HCT116 (cell line): ENCODE measurements around the gene TAC3. TPM values are rescaled to one million over a fixed set of nuclear protein-coding genes. Genes with fewer than 3 reads are reported as not detected.

Experiments
- ATAC-seq: fragments of 200-7000 bp; cut with Tn5 transposase; 2 replicates; pipeline ENCODE4 v1.9.1; 2020; ENCODE audit warnings: mild to moderate bottlenecking, moderate library complexity
- BruUV-seq: library from RNA; stranded (reverse); fragments of 400-500 nt; replicated peaks from 2 replicates; lab custom pipeline; 2021; lab: Mats Ljungman, UMichigan
- CTCF ChIA-PET: fragments of 300-600 bp; sonication (Branson Sonifier 250); formaldehyde crosslinking; loops from one replicate; lab custom pipeline; 2021; ENCODE audit warnings: antibody characterized with exemption; lab: Charles Lee
- POLR2A ChIA-PET: fragments of 300-600, 350-600 bp; sonication (Branson Sonifier 250); formaldehyde crosslinking; loops from one replicate; lab custom pipeline; 2021; ENCODE audit warnings: antibody characterized with exemption; lab: Charles Lee
- RAD21 ChIA-PET, 2 experiments: fragments of 300-600 bp; sonication (Branson Sonifier 250); formaldehyde crosslinking; loops; one replicate each; lab custom pipeline; 2023; ENCODE audit warnings: low total read pairs in 2 of 2; ENCODE audit not compliant: uncharacterized antibody in 2 of 2, unreplicated experiment in 2 of 2, low non-redundant PET in 1 of 2; lab: Charles Lee
- DNase-seq: peaks from one replicate; pipeline ENCODE4 v3.0.0-alpha.2; 2010; ENCODE audit warnings: low read depth, low spot score
- H2AFZ ChIP-seq: fragments of 200-600 bp; shearing (Covaris generic), sonication (generic); 2 replicates; pipeline ENCODE4 v1.6.1; 2017; ENCODE audit warnings: low read depth, mixed run types, mixed read lengths, antibody characterized with exemption, low read length; ENCODE audit not compliant: poor library complexity, severe bottlenecking
- H3K27ac ChIP-seq: 2 replicates; pipeline ENCODE4 v1.5.1; 2012; ENCODE audit warnings: low read depth, low read length
- H3K27me3 ChIP-seq: fragments of 200-600 bp; sonication (generic); 2 replicates; pipeline ENCODE4 v1.6.1; 2016; ENCODE audit warnings: mixed run types, low read length, mixed read lengths; ENCODE audit not compliant: insufficient read depth
- H3K36me3 ChIP-seq, 2 experiments: fragments of 200-500 bp in 1 of 2; fragments of 200-600 bp in 1 of 2; sonication (Bioruptor generic) in 1 of 2; sonication (generic) in 1 of 2; 2 replicates each; pipeline versions ENCODE4 v1.5.1 to v1.6.1; 2014 to 2016; ENCODE audit warnings: low read length in 2 of 2, inconsistent platforms in 1 of 2, mixed read lengths in 1 of 2, mixed run types in 1 of 2; ENCODE audit not compliant: insufficient read depth in 2 of 2, control insufficient read depth in 1 of 2
- H3K4me1 ChIP-seq, 2 experiments: fragments of 200-600 bp in 1 of 2; sonication (generic) in 1 of 2; 2 replicates each; pipeline versions ENCODE4 v1.5.1 to v1.6.1; 2012 to 2017; ENCODE audit warnings: low read length in 2 of 2, inconsistent platforms in 1 of 2, mild to moderate bottlenecking in 1 of 2, mixed read lengths in 1 of 2, mixed run types in 1 of 2, moderate library complexity in 1 of 2; ENCODE audit not compliant: insufficient read depth in 2 of 2, control insufficient read depth in 1 of 2
- H3K4me2 ChIP-seq: fragments of 200-600 bp; sonication (generic); 2 replicates; pipeline ENCODE4 v1.6.1; 2017; ENCODE audit warnings: mixed run types, low read length, mixed read lengths
- H3K4me3 ChIP-seq, 2 experiments: fragments of 200-600 bp in 1 of 2; sonication (generic) in 1 of 2; replicated peaks in 1 of 2; 2 replicates each; pipeline ENCODE4 v1.5.1; 2011 to 2016; ENCODE audit warnings: low read length in 2 of 2, control low read depth in 1 of 2, low read depth in 1 of 2, mild to moderate bottlenecking in 1 of 2, mixed read lengths in 1 of 2, mixed run types in 1 of 2
- H3K79me2 ChIP-seq: fragments of 200-600 bp; sonication (generic); 2 replicates; pipeline ENCODE4 v1.6.1; 2017; ENCODE audit warnings: mild to moderate bottlenecking, mixed run types, low read length, moderate library complexity, mixed read lengths; ENCODE audit not compliant: insufficient read depth
- H3K9ac ChIP-seq: fragments of 200-600 bp; sonication (generic); 2 replicates; pipeline ENCODE4 v1.6.1; 2016; ENCODE audit warnings: low read length, mixed read lengths
- H3K9me2 ChIP-seq: fragments of 200-600 bp; sonication (generic), shearing (Covaris generic); 2 replicates; pipeline ENCODE4 v1.6.1; 2017; ENCODE audit warnings: mixed run types, mild to moderate bottlenecking, moderate library complexity; ENCODE audit not compliant: insufficient read depth
- H3K9me3 ChIP-seq, 2 experiments: fragments of 200-500 bp in 1 of 2; fragments of 200-600 bp in 1 of 2; sonication (Bioruptor generic) in 1 of 2; sonication (generic) in 1 of 2; 2 replicates each; pipeline ENCODE4 v1.6.1; 2014 to 2017; ENCODE audit warnings: low read length in 2 of 2, mixed read lengths in 2 of 2, inconsistent platforms in 1 of 2, low read depth in 1 of 2, mild to moderate bottlenecking in 1 of 2, mixed run types in 1 of 2, moderate library complexity in 1 of 2; ENCODE audit not compliant: control insufficient read depth in 1 of 2, insufficient read depth in 1 of 2
- H4K20me1 ChIP-seq: fragments of 200-600 bp; sonication (generic), shearing (Covaris generic); 2 replicates; pipeline ENCODE4 v1.6.1; 2017; ENCODE audit warnings: mixed run types, mild to moderate bottlenecking, moderate library complexity; ENCODE audit not compliant: insufficient read depth
- CBX3 ChIP-seq: IDR thresholded peaks from 2 replicates; pipeline ENCODE4 v1.6.1; 2012; ENCODE audit warnings: low read depth
- CEBPB ChIP-seq: IDR thresholded peaks from 2 replicates; pipeline ENCODE4 v1.6.1; 2012; ENCODE audit warnings: low read depth
- POLR2A ChIP-seq: IDR thresholded peaks from 2 replicates; pipeline ENCODE4 v1.7.0; 2011; ENCODE audit warnings: borderline replicate concordance; ENCODE audit not compliant: insufficient read depth, insufficient read length; ENCODE audit errors: extremely low read depth
- RAD21 ChIP-seq: IDR thresholded peaks from 2 replicates; pipeline ENCODE4 v1.6.1; 2012; ENCODE audit warnings: low read depth, mild to moderate bottlenecking
- intact Hi-C: fragments of 100-400 bp; cut with micrococcal nuclease; formaldehyde crosslinking; loops from 2 replicates; pipeline ENCODE4 v1.10.0; 2022
- total RNA-seq: library from RNA; stranded (reverse); gene quantifications from one replicate; pipeline ENCODE4 v1.2.1, GENCODE V29; 2021; ENCODE audit not compliant: unreplicated experiment
- TF ChIP-seq, protein P1 (sequence below): IDR thresholded peaks from 2 replicates; pipeline ENCODE4 v1.6.1; 2012
- TF ChIP-seq, protein P2 (sequence below): IDR thresholded peaks from 2 replicates; pipeline ENCODE4 v1.6.1; 2012
- TF ChIP-seq, protein P3 (sequence below): IDR thresholded peaks from 2 replicates; pipeline ENCODE4 v1.6.1; 2012; ENCODE audit warnings: low read depth

The TAC3 gene
- total RNA-seq, 1 experiment from 2014 or later: not detected

DNA sequence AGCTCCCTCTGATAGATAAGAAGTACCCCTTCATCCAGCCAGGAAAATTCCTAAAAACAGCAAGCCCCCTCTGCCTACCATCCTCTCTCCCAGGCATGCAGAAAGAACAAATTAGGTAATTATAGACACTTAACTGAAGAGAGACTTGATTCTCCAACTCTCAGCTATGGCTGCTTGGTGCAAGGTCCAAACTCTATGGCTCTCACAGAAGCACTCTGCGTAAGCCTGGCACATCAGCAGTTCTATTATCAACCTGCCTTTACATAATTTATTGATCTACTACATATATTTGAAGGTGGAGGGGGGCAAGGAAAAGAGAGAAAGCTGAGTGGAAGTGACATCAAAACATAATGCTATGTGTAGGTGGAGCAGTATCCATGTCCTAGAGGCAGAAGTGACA lies 34.7 kb upstream of the TAC3 start:
- no peak overlapping the region for H2AFZ ChIP-seq
- no peaks in the 10 kb centered on the region; the same call in 1 of the 2 replicates for H3K27me3 ChIP-seq
- H3K79me2 ChIP-seq: no peaks in the 10 kb centered on the region
- DNase-seq: no peak
- no peak overlapping the region for H3K4me2 ChIP-seq
- H4K20me1 ChIP-seq: no peaks in the 10 kb centered on the region
- H3K36me3 ChIP-seq: no peaks in the 10 kb centered on the region
- no peak overlapping the region for H3K9ac ChIP-seq
- H3K9me3 ChIP-seq: no peaks in the 10 kb centered on the region
- ChIA-PET POLR2A (no interaction called here), CTCF (interaction anchor here (1.3 to 1.6 kb wide), 2 partner anchors 10 to 18 kb away, joined by 3 to 4 read pairs; no protein-coding TSS in a partner anchor), RAD21 (no interaction called here)
- H3K4me3 ChIP-seq: no peak overlapping the region
- TF ChIP-seq CBX3 (no peak), RAD21 (no peak), CEBPB (no peak), POLR2A (no peak)
- TF ChIP-seq, protein P1, sequence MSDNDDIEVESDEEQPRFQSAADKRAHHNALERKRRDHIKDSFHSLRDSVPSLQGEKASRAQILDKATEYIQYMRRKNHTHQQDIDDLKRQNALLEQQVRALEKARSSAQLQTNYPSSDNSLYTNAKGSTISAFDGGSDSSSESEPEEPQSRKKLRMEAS: no peak
- TF ChIP-seq, protein P2, sequence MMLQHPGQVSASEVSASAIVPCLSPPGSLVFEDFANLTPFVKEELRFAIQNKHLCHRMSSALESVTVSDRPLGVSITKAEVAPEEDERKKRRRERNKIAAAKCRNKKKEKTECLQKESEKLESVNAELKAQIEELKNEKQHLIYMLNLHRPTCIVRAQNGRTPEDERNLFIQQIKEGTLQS: no peak
- no peak for ATAC-seq
- H3K4me1 ChIP-seq: peaks cover 4 to 26% of the 10 kb centered on the region in 2 experiments
- intact Hi-C loops: no loop called here
- H3K9me2 ChIP-seq: no peaks in the 10 kb centered on the region
- no peak overlapping the region for H3K27ac ChIP-seq
- BruUV-seq: no TSS peak

DNA sequence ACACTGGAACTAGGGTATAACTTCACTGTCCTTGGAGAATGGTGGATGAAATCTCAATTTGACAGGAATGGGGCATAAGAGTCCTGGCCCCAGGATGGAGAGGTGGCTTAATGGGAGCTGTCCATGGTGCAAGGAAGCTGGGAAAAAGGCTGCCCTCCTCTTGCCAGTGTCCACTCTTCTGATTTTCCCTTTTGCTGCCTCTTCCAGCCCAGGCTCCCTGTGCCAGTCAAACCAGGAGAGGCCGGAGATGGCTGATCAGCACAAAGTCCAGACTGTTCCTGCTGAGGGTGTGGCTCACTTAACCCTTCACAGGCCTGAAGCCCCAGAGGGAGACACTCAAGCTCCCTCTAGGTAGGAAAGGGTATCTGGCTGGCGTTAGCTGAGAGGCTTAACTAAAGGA lies 33.6 kb upstream of the TAC3 start, which contains the start of gene MYO1A:
MYO1A (minus strand) TSS at position 240 of the 400 bp plus-strand sequence. CDS start 1,806 bp downstream, outside the sequence.
- H3K4me3 ChIP-seq: no peak within 1 kb of the TSS
- RAD21 ChIA-PET: no interaction called here
- H4K20me1 ChIP-seq: no peaks in the 10 kb centered on the region
- no peaks in the 10 kb centered on the region for H3K79me2 ChIP-seq
- peak within 1 kb of the TSS; percentile 23; the same call in 1 of the 2 replicates for H3K4me2 ChIP-seq
- intact Hi-C loops: no loop called here
- no peak for DNase-seq
- H3K27me3 ChIP-seq: no peaks in the 10 kb centered on the region; the same call in 1 of the 2 replicates
- H3K9ac ChIP-seq: no peak within 1 kb of the TSS
- no peaks in the 10 kb centered on the region for H3K36me3 ChIP-seq
- H3K4me1 ChIP-seq: peaks cover 4 to 26% of the 10 kb centered on the region in 2 experiments
- no TSS peak for BruUV-seq
- H3K9me2 ChIP-seq: no peaks in the 10 kb centered on the region
- H3K9me3 ChIP-seq: no peaks in the 10 kb centered on the region
- TF ChIP-seq, protein P3, sequence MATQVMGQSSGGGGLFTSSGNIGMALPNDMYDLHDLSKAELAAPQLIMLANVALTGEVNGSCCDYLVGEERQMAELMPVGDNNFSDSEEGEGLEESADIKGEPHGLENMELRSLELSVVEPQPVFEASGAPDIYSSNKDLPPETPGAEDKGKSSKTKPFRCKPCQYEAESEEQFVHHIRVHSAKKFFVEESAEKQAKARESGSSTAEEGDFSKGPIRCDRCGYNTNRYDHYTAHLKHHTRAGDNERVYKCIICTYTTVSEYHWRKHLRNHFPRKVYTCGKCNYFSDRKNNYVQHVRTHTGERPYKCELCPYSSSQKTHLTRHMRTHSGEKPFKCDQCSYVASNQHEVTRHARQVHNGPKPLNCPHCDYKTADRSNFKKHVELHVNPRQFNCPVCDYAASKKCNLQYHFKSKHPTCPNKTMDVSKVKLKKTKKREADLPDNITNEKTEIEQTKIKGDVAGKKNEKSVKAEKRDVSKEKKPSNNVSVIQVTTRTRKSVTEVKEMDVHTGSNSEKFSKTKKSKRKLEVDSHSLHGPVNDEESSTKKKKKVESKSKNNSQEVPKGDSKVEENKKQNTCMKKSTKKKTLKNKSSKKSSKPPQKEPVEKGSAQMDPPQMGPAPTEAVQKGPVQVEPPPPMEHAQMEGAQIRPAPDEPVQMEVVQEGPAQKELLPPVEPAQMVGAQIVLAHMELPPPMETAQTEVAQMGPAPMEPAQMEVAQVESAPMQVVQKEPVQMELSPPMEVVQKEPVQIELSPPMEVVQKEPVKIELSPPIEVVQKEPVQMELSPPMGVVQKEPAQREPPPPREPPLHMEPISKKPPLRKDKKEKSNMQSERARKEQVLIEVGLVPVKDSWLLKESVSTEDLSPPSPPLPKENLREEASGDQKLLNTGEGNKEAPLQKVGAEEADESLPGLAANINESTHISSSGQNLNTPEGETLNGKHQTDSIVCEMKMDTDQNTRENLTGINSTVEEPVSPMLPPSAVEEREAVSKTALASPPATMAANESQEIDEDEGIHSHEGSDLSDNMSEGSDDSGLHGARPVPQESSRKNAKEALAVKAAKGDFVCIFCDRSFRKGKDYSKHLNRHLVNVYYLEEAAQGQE: peak; percentile 81
- no peak for TF ChIP-seq POLR2A
- TF ChIP-seq, all 23 proteins: peak for 1
- ChIA-PET POLR2A (no interaction called here), CTCF (interaction anchor here (1.3 to 1.6 kb wide), 2 partner anchors 9 to 20 kb away, joined by 3 to 4 read pairs; no protein-coding TSS in a partner anchor)
- ATAC-seq: peak; percentile 42; the same call in 1 of the 2 replicates
- H3K27ac ChIP-seq: no peak within 1 kb of the TSS
- H2AFZ ChIP-seq: no peak within 1 kb of the TSS
